HL-60/S4 treated with retinoic acid at 250 ng/mL for 4 days and 3 days (cell line): ENCODE data around the gene SHISAL2B.
"Not testable (repeated sequence)": the region's sequence is repeated elsewhere in the genome, so short reads cannot be mapped to it uniquely, and the experiment has no call there.

Experiments
- in situ Hi-C: fragments of 300-500 bp; cut with MboI; formaldehyde crosslinking; loops from 2 replicates; pipeline ENCODE4 v1.7.0; 2022; ENCODE audit warnings: low sequenced_read_pairs

Gene SHISAL2B

DNA sequence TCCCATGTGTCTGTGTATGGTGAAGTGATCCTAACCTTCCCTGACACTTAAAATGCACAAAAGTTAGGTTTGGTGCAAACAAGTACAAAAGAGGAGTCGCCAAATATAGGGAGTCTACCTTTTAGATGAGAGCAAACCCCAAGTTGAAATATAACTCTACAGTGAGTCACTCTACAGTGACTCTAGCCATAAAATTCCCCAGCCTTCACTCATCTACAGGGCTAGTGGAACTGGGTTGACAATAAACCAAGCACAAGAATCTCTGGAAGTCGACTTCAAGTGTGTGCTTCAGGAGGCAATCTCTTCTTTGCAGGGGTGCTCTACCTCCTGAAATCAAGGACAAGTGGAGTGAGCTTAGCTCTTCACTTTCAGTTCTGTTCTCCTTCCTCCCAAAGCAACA lies 3.3 kb downstream of the SHISAL2B start:
- in situ Hi-C loops: no loop called here

GRCh38 chr5:64696414-64696813 lies 6.1 kb downstream of the SHISAL2B start:
- in situ Hi-C loops: not testable (repeated sequence)

DNA sequence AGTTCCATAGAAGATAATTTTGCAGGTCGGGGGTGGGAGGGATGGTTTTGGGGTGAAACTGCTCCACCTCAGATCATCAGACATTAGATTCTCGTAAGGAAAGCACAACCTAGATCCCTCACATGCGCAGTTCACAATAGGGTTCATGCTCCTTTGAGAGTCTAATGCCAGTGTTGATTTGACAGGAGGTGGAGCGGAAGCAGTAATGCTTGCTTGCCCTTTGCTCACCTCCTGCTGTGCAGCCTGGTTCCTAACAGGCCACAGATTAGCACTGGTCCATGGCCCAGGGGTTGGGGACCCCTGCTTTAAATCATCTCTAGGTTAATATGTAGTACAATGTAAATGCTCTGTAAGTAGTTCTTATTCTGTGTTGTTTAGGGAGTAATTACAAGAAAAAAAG lies 10.5 kb downstream of the SHISAL2B start:
- in situ Hi-C loops: no loop called here

GRCh38 chr5:64706074-64706473 lies 15.8 kb downstream of the SHISAL2B start:
- in situ Hi-C loops: not testable (repeated sequence)

- in situ Hi-C loops: no loop called here
Observed at GRCh38 chr5:64707191-64707590, 16.9 kb downstream of the SHISAL2B start.

DNA sequence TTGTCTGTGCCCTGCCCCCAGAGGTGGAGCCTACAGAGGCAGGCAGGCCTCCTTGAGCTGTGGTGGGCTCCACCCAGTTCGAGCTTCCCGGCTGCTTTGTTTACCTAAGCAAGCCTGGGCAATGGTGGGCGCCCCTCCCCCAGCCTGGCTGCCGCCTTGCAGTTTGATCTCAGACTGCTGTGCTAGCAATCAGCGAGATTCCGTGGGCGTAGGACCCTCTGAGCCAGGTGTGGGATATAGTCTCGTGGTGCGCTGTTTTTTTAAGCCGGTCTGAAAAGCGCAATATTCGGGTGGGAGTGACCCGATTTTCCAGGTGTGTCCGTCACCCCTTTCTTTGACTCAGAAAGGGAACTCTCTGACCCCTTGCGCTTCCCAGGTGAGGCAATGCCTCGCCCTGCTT lies 24.2 kb downstream of the SHISAL2B start:
- in situ Hi-C loops: not testable (repeated sequence)

DNA sequence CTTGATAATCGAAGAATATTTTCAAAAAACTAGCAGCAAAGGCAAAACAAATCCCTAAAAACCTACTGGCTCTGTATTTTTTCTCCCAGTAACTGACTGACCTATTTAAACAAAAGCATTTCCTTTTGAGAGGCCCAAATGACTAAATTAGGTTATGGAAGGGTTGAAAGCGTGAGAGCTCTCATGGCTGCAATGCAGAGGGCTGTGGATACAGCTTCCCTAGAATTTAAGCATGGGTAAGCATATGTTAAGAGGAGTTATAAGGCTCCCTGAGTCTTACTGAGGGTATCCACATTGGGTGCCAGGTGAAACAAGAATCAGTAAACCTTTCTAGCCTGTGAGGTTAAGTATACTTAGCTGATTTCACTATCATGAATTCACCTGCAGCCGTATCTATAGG lies 32.3 kb downstream of the SHISAL2B start:
- in situ Hi-C loops: no loop called here

GRCh38 chr5:64727150-64727549 lies 36.8 kb downstream of the SHISAL2B start:
- in situ Hi-C loops: no loop called here

DNA sequence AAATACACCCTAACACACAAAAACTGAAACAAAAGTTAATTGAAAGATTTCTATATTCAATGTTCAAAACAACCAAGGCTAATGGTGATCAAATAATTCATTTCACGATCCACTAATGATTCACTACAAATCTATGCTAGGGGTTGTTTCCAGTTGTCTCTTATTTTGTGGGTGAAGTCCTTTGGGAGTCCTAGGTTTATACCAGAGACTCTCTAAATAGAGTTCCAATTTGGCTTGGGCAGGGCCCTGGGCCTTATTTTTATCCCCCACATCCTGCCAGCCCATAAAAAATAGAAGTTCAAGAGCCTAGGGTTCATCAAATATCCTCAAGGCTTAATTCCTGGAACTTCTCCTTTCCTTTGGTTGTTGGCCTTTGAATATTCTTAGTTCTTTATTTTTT lies 52.1 kb downstream of the SHISAL2B start:
- in situ Hi-C loops: no loop called here

GRCh38 chr5:64742821-64743220 lies 52.5 kb downstream of the SHISAL2B start:
- in situ Hi-C loops: no loop called here

DNA sequence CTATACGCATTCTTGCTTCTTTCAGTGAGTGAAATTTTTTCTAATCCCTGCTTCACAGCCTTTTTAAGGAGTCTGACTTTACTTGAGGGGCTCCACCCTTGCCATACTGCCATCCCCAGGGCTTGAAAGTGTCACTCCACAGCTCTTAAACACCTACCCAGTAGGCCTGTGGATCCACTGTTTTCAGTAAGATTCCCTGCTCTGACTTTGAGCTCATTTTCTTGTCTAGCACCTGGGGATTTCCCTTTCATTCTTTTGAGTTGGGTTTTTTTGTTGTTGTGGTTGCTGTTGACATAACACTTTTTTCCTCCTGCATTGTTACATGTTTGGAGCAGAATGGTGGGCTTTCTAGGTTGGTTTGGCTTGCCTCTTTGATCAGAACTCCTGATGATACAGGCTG lies 54.6 kb downstream of the SHISAL2B start:
- in situ Hi-C loops: no loop called here

- in situ Hi-C loops: no loop called here
Observed at GRCh38 chr5:64746446-64746845, 56.1 kb downstream of the SHISAL2B start.

DNA sequence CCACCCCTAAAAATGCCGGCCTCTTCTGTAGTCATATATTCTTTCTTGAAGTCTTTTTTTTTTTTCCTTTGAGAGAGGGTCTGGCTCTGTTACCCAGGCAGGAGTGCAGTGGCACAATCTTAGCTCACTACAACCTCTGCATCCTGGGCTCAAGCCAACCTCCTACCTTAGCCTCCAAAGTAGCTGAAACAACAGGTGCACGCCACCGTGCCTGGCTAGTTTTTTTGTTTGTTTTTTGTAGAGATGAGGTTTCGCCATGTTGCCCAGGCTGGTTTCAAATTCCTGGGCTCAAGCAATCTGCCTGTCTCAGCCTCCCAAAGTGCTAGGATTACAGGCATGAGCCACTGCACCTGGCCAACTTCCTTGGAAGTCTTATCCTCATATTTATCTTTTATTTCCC lies 59.1 kb downstream of the SHISAL2B start:
- in situ Hi-C loops: no loop called here

DNA sequence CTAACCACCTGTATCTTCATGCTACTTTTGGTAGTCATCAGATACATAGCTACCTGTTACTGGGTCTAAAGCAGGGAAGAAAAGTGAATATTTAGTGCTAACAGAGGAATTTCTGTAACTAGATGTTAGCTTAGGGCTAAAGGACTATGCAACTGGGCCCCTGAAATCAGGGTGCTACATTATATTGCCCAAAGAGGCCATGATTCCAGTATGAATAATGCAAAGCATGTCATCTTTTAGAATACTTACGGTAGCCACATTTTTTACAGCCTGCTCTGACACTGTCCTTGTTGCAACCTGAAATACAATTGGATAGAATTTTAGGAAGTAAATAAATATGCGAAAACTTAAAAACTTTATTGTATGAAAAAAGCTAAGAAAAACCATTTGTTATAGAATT lies 63.8 kb downstream of the SHISAL2B start:
- in situ Hi-C loops: no loop called here

GRCh38 chr5:64758901-64759300 lies 68.6 kb downstream of the SHISAL2B start:
- in situ Hi-C loops: no loop called here

DNA sequence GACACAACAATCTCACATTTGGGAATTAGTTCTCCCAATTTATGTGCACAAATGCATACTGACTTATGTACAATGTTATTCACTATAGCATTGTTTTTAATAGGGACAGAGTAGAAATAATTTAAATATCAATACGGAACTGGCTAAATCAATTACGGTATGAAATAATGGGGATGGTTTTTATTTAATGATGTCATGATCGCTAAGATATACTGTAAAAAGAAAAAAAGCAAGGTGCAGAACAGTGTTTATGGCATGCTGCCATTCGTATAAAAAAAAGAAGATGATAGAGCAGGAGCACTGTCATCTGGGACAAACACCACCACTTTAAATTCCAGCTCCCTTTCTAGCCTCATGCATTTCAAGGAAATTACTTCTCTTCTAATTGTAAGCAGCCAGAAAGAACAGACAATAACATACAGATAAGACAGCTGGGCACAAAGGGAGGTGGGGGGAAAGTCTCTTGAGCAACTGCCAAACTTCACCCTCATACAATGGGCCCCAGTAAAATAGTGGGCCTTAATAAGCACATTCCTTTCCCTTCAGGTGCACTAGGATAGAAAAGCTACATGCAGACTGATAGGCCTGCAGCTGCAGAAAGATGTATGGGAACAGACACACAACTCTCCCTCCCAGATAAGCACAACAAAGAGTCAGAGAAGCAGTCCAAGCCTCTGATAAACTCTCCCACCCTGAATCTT lies 69.8 kb downstream of the SHISAL2B start:
- in situ Hi-C loops: no loop called here

DNA sequence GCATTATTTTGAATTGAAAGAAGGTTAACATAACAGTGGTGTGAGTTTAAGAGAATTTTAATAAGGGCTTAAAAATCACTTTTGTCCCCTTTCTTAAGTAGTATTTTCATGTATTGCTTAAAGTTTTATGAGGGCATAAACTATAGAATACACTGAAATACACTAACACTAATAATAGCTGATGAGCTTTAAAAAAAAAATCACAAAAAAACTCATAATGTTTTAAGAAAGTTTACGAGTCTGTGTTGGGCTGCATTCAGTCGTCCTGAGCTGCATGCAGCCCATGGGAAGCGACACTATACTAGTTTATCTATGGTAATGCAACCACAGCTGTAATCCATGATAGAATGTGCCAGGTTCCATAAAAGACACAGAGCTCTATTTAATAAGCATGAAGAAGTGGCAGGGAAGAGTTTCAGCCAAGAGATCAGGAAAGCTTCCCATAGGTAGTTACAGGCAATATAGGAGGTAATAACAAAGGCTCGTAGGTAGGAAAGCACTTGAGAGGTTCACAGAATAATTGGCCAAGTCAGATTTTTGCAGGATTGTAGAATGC lies 73.7 kb downstream of the SHISAL2B start:
- in situ Hi-C loops: no loop called here

GRCh38 chr5:64765804-64766504 lies 75.7 kb downstream of the SHISAL2B start:
- in situ Hi-C loops: no loop called here

GRCh38 chr5:64766941-64767340 lies 76.6 kb downstream of the SHISAL2B start:
- in situ Hi-C loops: no loop called here
